Measurements from ENCODE around the gene NUP210L.

NUP210L gene

GRCh38 chr1:154182344-154183045 lies 27.6 kb upstream of the NUP210L start:
- Histone ChIP-seq H3K4me3 (ENCODE audit: low read length) (peak overlapping the region; percentile 97), H3K9me3 (replicated peaks; ENCODE audit: low read length) (no peaks in the 10 kb centered on the region), H3K4me1 (ENCODE audit: control insufficient read depth, insufficient read depth, low read length) (peaks cover 43% of the 10 kb centered on the region), H3K36me3 (ENCODE audit: insufficient read depth, low read length) (peaks cover 27% of the 10 kb centered on the region), H3K4me2 (ENCODE audit: low read length) (peak overlapping the region; percentile 77), H3K27me3 (ENCODE audit: control insufficient read depth, insufficient read depth, low read length) (no peaks in the 10 kb centered on the region), H3K9ac (ENCODE audit: low read depth, low read length) (peak overlapping the region; percentile 95)

DNA sequence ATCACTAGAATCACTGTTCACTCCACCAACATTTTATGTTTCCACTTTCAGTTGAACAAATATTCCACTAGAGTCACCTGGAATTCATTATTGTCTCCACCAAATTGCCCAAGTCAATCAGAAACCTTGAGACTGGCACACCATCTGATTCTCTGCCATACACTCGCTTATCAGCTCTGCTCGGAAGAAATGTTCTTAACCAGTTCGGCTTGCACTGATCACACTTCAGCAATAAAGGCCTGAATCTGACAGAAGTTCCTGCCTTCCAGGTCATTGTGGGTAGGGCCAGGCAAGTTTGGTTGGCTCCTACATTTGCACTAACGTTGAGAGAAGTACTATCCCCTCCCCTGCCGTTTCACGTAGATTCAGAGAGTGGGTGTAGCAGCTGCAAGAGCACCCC lies 27.1 kb upstream of the NUP210L start:
- peak overlapping the region; percentile 97 for H3K4me3 ChIP-seq (ENCODE audit: low read length)
- peak overlapping the region; percentile 77 for H3K4me2 ChIP-seq (ENCODE audit: low read length)
- H3K9me3 ChIP-seq (replicated peaks; ENCODE audit: low read length) = no peaks in the 10 kb centered on the region
- peaks cover 49% of the 10 kb centered on the region for H3K4me1 ChIP-seq (ENCODE audit: control insufficient read depth, insufficient read depth, low read length)
- peaks cover 32% of the 10 kb centered on the region for H3K36me3 ChIP-seq (ENCODE audit: insufficient read depth, low read length)
- H3K27me3 ChIP-seq (ENCODE audit: control insufficient read depth, insufficient read depth, low read length) = no peaks in the 10 kb centered on the region
- H3K9ac ChIP-seq (ENCODE audit: low read depth, low read length) = peak overlapping the region; percentile 95

DNA sequence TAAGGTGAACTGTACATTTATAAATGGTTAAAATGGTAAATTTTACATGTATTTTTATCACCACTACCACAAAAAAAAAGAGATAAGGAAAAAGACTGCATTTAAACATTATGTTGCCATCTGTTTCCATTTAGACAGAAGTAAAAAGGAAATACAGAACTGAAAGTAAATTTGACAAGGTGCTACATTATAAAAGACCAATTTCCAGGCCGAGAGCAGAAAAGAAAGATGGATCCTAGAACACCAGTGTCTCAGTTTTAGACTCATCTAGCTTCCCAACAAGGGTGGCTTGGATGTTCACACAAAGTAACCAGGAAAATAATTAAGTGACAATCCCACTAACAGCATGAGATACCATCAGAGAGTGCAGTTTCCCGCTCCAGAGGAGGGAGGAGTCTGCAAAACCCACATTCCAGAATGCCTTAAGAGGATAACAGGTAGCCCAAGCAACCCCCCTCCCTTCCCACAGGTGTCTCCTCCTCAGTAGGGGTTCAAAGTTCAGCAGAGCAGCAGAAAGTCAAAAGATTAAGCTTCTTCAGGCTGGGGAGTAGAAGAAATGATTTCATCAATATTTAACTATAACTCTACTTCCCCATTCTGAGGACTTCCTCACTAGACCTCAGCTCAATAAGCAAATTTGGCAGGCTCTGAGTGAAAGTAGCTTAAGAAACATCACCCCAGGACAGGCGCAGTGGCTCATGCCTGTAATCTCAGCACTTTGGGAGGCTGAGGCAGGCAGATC lies 25.2 kb upstream of the NUP210L start:
- no peaks in the 10 kb centered on the region for H3K9me3 ChIP-seq (replicated peaks; ENCODE audit: low read length)
- H3K36me3 ChIP-seq (ENCODE audit: insufficient read depth, low read length) = peaks cover 45% of the 10 kb centered on the region
- peak overlapping the region; percentile 67 for H3K4me2 ChIP-seq (ENCODE audit: low read length)
- H3K9ac ChIP-seq (ENCODE audit: low read depth, low read length) = peak overlapping the region; percentile 26
- no peaks in the 10 kb centered on the region for H3K27me3 ChIP-seq (ENCODE audit: control insufficient read depth, insufficient read depth, low read length)
- H3K4me3 ChIP-seq (ENCODE audit: low read length) = peak overlapping the region; percentile 42
- peaks cover 58% of the 10 kb centered on the region for H3K4me1 ChIP-seq (ENCODE audit: control insufficient read depth, insufficient read depth, low read length)

DNA sequence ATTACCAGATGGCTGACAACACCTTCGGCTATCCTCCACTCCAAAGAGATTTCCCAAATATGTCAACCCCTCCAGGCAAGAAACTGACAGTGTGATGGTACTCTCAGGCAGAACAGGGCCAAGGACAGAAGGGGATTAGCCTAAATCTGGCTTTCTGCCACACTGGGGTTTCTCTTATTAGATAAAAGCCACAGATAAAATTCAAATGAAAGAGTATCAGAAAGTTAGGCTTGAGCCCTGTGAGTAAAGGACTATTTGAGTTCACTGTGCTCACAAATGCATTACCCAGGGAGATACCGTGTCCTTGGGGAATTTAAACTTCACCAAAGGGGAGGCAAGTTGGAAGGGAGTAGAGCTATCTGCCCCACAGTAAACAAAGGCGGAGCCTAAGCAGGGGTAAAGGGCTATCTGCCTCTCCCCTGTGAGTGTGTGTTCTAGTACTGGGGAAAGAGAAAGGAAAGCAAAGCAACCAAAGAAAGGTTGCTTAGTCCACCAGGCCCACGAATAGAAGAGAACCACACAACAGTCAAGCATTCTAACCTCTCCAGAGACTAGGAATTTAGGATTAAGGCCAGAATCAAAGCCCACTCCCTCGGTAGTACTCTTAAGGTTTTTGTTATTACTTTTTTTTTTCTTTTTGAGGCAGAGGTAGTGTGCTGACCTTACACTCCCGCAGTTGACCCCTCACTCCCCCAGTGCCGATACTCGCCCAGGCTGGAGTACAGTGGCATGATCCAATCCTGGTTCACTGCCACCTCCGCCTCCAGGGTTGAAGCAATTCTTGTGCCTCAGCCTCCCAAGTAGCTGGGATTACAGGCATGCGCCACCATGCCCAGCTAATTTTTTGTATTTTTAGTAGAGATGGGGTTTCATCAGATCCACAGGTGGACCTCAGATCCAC lies 24.3 kb upstream of the NUP210L start:
- Histone ChIP-seq H3K4me3 (ENCODE audit: low read length) (peak overlapping the region; percentile 37), H3K27me3 (ENCODE audit: control insufficient read depth, insufficient read depth, low read length) (no peaks in the 10 kb centered on the region), H3K9ac (ENCODE audit: low read depth, low read length) (no peak overlapping the region), H3K36me3 (ENCODE audit: insufficient read depth, low read length) (peaks cover 51% of the 10 kb centered on the region), H3K4me1 (ENCODE audit: control insufficient read depth, insufficient read depth, low read length) (peaks cover 58% of the 10 kb centered on the region), H3K9me3 (replicated peaks; ENCODE audit: low read length) (no peaks in the 10 kb centered on the region), H3K4me2 (ENCODE audit: low read length) (peak overlapping the region; percentile 67)

DNA sequence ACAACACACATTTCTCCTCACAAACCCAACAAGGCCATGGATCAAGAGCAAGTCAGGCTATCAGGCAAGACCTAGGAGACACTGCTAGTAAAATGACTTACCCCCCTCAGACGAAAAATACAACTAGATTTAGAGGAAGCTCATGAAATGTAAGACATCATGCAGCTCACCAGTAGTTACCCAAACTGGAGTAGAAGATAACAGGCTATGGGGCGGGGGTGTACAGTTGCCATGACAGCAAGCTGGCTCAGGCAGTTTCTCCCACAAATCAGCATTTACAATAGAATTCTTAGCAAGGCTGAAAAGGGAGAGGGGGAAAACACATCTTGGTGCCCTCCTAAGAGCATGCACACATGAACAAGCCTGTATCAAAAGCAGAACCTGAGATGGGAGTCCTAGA lies 23.1 kb upstream of the NUP210L start:
- Histone ChIP-seq H3K4me2 (ENCODE audit: low read length) (peak overlapping the region; percentile 67), H3K4me1 (ENCODE audit: control insufficient read depth, insufficient read depth, low read length) (peaks cover 51% of the 10 kb centered on the region), H3K27me3 (ENCODE audit: control insufficient read depth, insufficient read depth, low read length) (no peaks in the 10 kb centered on the region), H3K36me3 (ENCODE audit: insufficient read depth, low read length) (peaks cover 57% of the 10 kb centered on the region), H3K9ac (ENCODE audit: low read depth, low read length) (no peak overlapping the region), H3K4me3 (ENCODE audit: low read length) (peak overlapping the region; percentile 12), H3K9me3 (replicated peaks; ENCODE audit: low read length) (no peaks in the 10 kb centered on the region)

GRCh38 chr1:154176337-154176736 lies 21.5 kb upstream of the NUP210L start:
- Histone ChIP-seq H3K4me1 (ENCODE audit: control insufficient read depth, insufficient read depth, low read length) (peaks cover 49% of the 10 kb centered on the region), H3K36me3 (ENCODE audit: insufficient read depth, low read length) (peaks cover 74% of the 10 kb centered on the region), H3K9ac (ENCODE audit: low read depth, low read length) (no peak overlapping the region)

GRCh38 chr1:154174654-154175053 lies 19.8 kb upstream of the NUP210L start:
- Histone ChIP-seq H3K9ac (ENCODE audit: low read depth, low read length) (no peak overlapping the region), H3K4me2 (ENCODE audit: low read length) (no peak overlapping the region), H3K4me1 (ENCODE audit: control insufficient read depth, insufficient read depth, low read length) (peaks cover 42% of the 10 kb centered on the region), H3K36me3 (ENCODE audit: insufficient read depth, low read length) (peaks cover 85% of the 10 kb centered on the region), H3K27me3 (ENCODE audit: control insufficient read depth, insufficient read depth, low read length) (no peaks in the 10 kb centered on the region), H3K4me3 (ENCODE audit: low read length) (no peak overlapping the region), H3K9me3 (replicated peaks; ENCODE audit: low read length) (no peaks in the 10 kb centered on the region)

More at GRCh38 chr1:154176337-154176736, 21.5 kb upstream of the NUP210L start:
- Histone ChIP-seq H3K4me3 (ENCODE audit: low read length) (no peak overlapping the region), H3K4me2 (ENCODE audit: low read length) (peak overlapping the region; percentile 19), H3K9me3 (replicated peaks; ENCODE audit: low read length) (no peaks in the 10 kb centered on the region), H3K27me3 (ENCODE audit: control insufficient read depth, insufficient read depth, low read length) (no peaks in the 10 kb centered on the region)

DNA sequence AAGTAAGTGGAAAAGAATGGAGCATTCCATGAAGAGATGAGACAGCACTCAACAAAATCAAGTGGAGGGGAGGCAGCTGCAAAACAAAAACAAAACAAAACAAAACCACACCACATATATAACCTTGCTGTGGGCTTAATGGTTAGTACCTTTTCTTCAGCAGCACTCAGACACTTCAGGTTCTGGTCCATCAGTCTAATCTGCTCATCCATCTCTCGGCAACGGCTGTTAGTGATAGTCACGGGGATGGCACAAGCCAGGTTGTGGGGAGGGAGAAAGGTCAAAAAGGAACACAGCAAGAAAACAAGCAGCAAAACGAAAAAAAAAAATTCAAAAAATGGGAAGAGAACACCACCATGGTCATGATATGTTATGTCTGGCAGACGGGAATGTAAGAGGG lies 17.0 kb upstream of the NUP210L start:
- H3K36me3 ChIP-seq (ENCODE audit: insufficient read depth, low read length) = peaks cover 83% of the 10 kb centered on the region
- H3K9me3 ChIP-seq (replicated peaks; ENCODE audit: low read length) = no peaks in the 10 kb centered on the region
- no peaks in the 10 kb centered on the region for H3K27me3 ChIP-seq (ENCODE audit: control insufficient read depth, insufficient read depth, low read length)
- H3K9ac ChIP-seq (ENCODE audit: low read depth, low read length) = no peak overlapping the region
- no peak overlapping the region for H3K4me3 ChIP-seq (ENCODE audit: low read length)
- peaks cover 15% of the 10 kb centered on the region for H3K4me1 ChIP-seq (ENCODE audit: control insufficient read depth, insufficient read depth, low read length)
- no peak overlapping the region for H3K4me2 ChIP-seq (ENCODE audit: low read length)

DNA sequence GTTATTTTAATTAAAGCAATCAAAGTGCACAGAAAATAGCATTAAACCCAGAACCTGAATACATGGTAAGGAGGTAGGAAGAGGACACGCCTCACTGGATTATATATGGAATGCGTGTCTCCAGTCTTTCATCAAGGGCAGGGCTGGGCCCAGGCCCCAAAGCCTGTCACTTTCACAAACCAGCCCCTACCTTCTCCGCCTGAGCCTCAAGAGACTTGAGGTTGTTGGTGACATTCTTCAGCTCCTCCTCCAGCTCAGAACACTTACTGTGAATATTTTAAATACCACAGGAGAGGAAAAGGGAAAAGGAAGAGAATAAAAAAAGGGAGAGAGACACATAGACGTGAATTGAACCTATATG lies 16.3 kb upstream of the NUP210L start:
- Histone ChIP-seq H3K27me3 (ENCODE audit: control insufficient read depth, insufficient read depth, low read length) (no peaks in the 10 kb centered on the region), H3K4me1 (ENCODE audit: control insufficient read depth, insufficient read depth, low read length) (peaks cover 9% of the 10 kb centered on the region), H3K4me2 (ENCODE audit: low read length) (no peak overlapping the region), H3K4me3 (ENCODE audit: low read length) (no peak overlapping the region), H3K9ac (ENCODE audit: low read depth, low read length) (no peak overlapping the region), H3K36me3 (ENCODE audit: insufficient read depth, low read length) (peaks cover 87% of the 10 kb centered on the region), H3K9me3 (replicated peaks; ENCODE audit: low read length) (no peaks in the 10 kb centered on the region)

DNA sequence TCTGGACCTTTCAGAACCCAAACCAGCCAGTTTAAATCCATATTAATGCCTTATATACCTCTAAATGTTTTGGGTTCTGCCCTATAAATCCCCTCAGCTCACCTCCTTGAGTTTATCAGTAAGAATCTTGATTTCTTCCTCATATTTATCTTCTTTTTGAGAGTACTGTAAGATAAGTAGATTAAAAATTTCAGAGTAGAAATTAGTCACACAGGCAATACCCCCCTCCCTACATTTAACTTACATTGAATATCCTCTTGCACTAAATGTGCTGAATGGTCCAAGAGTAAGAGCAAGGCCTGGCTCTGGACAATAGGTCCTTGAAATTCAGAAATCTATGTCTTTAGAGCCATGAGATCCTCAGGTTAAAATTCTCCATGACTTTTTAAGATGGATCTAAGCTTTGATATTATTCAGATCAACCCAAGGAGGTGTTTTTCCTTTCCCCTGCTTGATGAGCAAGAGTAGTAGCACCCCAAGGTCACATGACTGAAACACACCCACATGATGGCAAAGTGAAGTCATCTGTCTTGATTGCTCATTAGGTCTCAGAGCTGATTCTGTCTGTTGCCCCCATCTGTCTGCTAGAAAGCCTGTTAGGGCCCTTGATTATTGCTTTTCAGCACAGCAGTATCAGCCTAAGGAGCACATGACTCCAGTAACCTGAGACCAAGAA lies 15.8 kb upstream of the NUP210L start:
- Histone ChIP-seq H3K4me2 (ENCODE audit: low read length) (no peak overlapping the region), H3K4me3 (ENCODE audit: low read length) (no peak overlapping the region), H3K36me3 (ENCODE audit: insufficient read depth, low read length) (peaks cover 87% of the 10 kb centered on the region), H3K4me1 (ENCODE audit: control insufficient read depth, insufficient read depth, low read length) (peaks cover 6% of the 10 kb centered on the region), H3K9ac (ENCODE audit: low read depth, low read length) (no peak overlapping the region), H3K9me3 (replicated peaks; ENCODE audit: low read length) (no peaks in the 10 kb centered on the region), H3K27me3 (ENCODE audit: control insufficient read depth, insufficient read depth, low read length) (no peaks in the 10 kb centered on the region)

GRCh38 chr1:154167461-154167860 lies 12.6 kb upstream of the NUP210L start:
- Histone ChIP-seq H3K4me3 (ENCODE audit: low read length) (no peak overlapping the region), H3K4me2 (ENCODE audit: low read length) (no peak overlapping the region), H3K9me3 (replicated peaks; ENCODE audit: low read length) (no peaks in the 10 kb centered on the region), H3K36me3 (ENCODE audit: insufficient read depth, low read length) (peaks cover 95% of the 10 kb centered on the region), H3K27me3 (ENCODE audit: control insufficient read depth, insufficient read depth, low read length) (no peaks in the 10 kb centered on the region), H3K4me1 (ENCODE audit: control insufficient read depth, insufficient read depth, low read length) (peaks cover 6% of the 10 kb centered on the region), H3K9ac (ENCODE audit: low read depth, low read length) (no peak overlapping the region)

Measured in skeletal muscle satellite cell (primary cell).